ENCODE results near the gene RAP2A. TPM values are rescaled to one million over a fixed set of nuclear protein-coding genes. Genes with fewer than 3 reads are reported as not detected.

RAP2A gene
- polyA plus RNA-seq, 10 donors, result 23.1 to 31.6 (median 29.1) TPM

- no peak for DNase-seq
Observed at GRCh38 chr13:97492684-97493371, 58.9 kb downstream of the RAP2A start.

- no peak for DNase-seq
Observed at GRCh38 chr13:97493456-97493855, 59.5 kb downstream of the RAP2A start.

- no peak for DNase-seq
Observed at GRCh38 chr13:97495678-97496077, 61.7 kb downstream of the RAP2A start.

GRCh38 chr13:97496511-97496910, 62.5 kb downstream of the RAP2A start:
- no peak for DNase-seq

GRCh38 chr13:97497400-97497799, 63.4 kb downstream of the RAP2A start:
- no peak for DNase-seq

GRCh38 chr13:97498419-97498818, 64.5 kb downstream of the RAP2A start:
- no peak for DNase-seq

- DNase-seq, result no peak
Observed at GRCh38 chr13:97499181-97499580, 65.2 kb downstream of the RAP2A start.

- peak; percentile 67 to 91 (median 81) for DNase-seq
Observed at GRCh38 chr13:97502181-97502580, 68.2 kb downstream of the RAP2A start.

GRCh38 chr13:97502706-97503105, 68.7 kb downstream of the RAP2A start:
- DNase-seq, result no peak

GRCh38 chr13:97505017-97505416, 71.0 kb downstream of the RAP2A start:
- DNase-seq, result no peak

- DNase-seq, result peak in 1 of 3 donors; percentile 19
Observed at GRCh38 chr13:97506511-97506910, 72.5 kb downstream of the RAP2A start.

GRCh38 chr13:97512732-97513131, 78.8 kb downstream of the RAP2A start:
- DNase-seq, result no peak

- DNase-seq, result no peak
Observed at GRCh38 chr13:97515643-97516042, 81.7 kb downstream of the RAP2A start.

- DNase-seq, result no peak
Observed at GRCh38 chr13:97517967-97518366, 84.0 kb downstream of the RAP2A start.

Other genes with a start within 250 kb of the RAP2A start
- 10 to 100 TPM; 25.4 to 40.1 (median 33.9) TPM for gene MBNL2, start 211.8 kb upstream of the RAP2A start, polyA plus RNA-seq (ENCODE audit: insufficient read length in 10 of 10)

Measured in muscle of back (tissue), 11 donors.